Measurements from ENCODE around the gene GMCL1. TPM values are rescaled to one million over a fixed set of nuclear protein-coding genes. Genes with fewer than 3 reads are reported as not detected.
"Not testable (repeated sequence)": the region's sequence is repeated elsewhere in the genome, so short reads cannot be mapped to it uniquely, and the experiment has no call there.

GMCL1 gene
- total and polyA plus RNA-seq, 2 experiments from 2014 or later, result 27.0 to 27.3 TPM

DNA sequence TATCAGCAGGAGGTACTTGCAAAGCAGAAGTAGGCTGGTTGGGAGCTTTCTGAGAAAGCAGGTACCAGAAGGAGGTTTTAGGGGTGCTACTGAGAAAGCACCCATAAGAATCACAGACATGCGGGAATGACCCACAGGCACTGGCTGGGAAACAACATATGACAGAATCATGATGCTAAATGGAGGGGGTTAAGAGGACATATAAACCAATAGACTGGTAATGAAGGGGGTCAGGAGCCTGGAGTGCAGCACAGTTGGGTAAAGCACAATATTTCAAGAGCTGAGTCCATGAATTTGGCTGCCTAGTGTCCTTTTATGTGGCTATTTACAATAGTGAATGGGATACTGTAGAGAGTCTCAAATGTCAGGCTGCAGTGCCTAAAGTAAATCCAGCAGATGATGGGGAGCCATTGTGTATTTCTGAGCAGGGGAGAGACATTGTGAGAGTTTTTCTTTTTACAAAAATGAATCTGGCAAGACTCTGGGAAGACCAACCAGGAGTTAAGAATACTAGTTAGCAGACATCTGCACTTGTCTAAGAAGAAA, 27.6 kb upstream of the GMCL1 start (continued):
- TF ChIP-seq, protein P1, sequence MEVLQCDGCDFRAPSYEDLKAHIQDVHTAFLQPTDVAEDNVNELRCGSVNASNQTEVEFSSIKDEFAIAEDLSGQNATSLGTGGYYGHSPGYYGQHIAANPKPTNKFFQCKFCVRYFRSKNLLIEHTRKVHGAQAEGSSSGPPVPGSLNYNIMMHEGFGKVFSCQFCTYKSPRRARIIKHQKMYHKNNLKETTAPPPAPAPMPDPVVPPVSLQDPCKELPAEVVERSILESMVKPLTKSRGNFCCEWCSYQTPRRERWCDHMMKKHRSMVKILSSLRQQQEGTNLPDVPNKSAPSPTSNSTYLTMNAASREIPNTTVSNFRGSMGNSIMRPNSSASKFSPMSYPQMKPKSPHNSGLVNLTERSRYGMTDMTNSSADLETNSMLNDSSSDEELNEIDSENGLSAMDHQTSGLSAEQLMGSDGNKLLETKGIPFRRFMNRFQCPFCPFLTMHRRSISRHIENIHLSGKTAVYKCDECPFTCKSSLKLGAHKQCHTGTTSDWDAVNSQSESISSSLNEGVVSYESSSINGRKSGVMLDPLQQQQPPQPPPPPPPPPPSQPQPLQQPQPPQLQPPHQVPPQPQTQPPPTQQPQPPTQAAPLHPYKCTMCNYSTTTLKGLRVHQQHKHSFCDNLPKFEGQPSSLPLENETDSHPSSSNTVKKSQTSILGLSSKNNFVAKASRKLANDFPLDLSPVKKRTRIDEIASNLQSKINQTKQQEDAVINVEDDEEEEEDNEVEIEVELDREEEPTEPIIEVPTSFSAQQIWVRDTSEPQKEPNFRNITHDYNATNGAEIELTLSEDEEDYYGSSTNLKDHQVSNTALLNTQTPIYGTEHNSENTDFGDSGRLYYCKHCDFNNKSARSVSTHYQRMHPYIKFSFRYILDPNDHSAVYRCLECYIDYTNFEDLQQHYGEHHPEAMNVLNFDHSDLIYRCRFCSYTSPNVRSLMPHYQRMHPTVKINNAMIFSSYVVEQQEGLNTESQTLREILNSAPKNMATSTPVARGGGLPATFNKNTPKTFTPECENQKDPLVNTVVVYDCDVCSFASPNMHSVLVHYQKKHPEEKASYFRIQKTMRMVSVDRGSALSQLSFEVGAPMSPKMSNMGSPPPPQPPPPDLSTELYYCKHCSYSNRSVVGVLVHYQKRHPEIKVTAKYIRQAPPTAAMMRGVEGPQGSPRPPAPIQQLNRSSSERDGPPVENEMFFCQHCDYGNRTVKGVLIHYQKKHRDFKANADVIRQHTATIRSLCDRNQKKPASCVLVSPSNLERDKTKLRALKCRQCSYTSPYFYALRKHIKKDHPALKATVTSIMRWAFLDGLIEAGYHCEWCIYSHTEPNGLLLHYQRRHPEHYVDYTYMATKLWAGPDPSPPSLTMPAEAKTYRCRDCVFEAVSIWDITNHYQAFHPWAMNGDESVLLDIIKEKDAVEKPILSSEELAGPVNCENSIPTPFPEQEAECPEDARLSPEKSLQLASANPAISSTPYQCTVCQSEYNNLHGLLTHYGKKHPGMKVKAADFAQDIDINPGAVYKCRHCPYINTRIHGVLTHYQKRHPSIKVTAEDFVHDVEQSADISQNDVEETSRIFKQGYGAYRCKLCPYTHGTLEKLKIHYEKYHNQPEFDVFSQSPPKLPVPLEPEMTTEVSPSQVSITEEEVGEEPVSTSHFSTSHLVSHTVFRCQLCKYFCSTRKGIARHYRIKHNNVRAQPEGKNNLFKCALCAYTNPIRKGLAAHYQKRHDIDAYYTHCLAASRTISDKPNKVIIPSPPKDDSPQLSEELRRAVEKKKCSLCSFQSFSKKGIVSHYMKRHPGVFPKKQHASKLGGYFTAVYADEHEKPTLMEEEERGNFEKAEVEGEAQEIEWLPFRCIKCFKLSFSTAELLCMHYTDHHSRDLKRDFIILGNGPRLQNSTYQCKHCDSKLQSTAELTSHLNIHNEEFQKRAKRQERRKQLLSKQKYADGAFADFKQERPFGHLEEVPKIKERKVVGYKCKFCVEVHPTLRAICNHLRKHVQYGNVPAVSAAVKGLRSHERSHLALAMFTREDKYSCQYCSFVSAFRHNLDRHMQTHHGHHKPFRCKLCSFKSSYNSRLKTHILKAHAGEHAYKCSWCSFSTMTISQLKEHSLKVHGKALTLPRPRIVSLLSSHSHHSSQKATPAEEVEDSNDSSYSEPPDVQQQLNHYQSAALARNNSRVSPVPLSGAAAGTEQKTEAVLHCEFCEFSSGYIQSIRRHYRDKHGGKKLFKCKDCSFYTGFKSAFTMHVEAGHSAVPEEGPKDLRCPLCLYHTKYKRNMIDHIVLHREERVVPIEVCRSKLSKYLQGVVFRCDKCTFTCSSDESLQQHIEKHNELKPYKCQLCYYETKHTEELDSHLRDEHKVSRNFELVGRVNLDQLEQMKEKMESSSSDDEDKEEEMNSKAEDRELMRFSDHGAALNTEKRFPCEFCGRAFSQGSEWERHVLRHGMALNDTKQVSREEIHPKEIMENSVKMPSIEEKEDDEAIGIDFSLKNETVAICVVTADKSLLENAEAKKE (CRISPR knock-in tag; IDR thresholded peaks at IDR 0.05), result no peak
- TF ChIP-seq NANOG (IDR thresholded peaks at IDR 0.05; ENCODE audit: borderline replicate concordance) (no peak), ZNF331 (CRISPR knock-in tag; IDR thresholded peaks at IDR 0.05; ENCODE audit: low read depth) (no peak), EZH2 (IDR thresholded peaks at IDR 0.05; ENCODE audit: low read depth, unreplicated experiment) (no peak), EZH2phosphoT487 (IDR thresholded peaks at IDR 0.05; ENCODE audit: unreplicated experiment) (no peak), CREB1 (CRISPR knock-in tag; IDR thresholded peaks at IDR 0.05; ENCODE audit: low read depth) (no peak), ZNF114 (CRISPR knock-in tag; IDR thresholded peaks at IDR 0.05) (no peak)
- TF ChIP-seq, protein P2, sequence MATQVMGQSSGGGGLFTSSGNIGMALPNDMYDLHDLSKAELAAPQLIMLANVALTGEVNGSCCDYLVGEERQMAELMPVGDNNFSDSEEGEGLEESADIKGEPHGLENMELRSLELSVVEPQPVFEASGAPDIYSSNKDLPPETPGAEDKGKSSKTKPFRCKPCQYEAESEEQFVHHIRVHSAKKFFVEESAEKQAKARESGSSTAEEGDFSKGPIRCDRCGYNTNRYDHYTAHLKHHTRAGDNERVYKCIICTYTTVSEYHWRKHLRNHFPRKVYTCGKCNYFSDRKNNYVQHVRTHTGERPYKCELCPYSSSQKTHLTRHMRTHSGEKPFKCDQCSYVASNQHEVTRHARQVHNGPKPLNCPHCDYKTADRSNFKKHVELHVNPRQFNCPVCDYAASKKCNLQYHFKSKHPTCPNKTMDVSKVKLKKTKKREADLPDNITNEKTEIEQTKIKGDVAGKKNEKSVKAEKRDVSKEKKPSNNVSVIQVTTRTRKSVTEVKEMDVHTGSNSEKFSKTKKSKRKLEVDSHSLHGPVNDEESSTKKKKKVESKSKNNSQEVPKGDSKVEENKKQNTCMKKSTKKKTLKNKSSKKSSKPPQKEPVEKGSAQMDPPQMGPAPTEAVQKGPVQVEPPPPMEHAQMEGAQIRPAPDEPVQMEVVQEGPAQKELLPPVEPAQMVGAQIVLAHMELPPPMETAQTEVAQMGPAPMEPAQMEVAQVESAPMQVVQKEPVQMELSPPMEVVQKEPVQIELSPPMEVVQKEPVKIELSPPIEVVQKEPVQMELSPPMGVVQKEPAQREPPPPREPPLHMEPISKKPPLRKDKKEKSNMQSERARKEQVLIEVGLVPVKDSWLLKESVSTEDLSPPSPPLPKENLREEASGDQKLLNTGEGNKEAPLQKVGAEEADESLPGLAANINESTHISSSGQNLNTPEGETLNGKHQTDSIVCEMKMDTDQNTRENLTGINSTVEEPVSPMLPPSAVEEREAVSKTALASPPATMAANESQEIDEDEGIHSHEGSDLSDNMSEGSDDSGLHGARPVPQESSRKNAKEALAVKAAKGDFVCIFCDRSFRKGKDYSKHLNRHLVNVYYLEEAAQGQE (IDR thresholded peaks at IDR 0.05; ENCODE audit: unreplicated experiment), result no peak

DNA sequence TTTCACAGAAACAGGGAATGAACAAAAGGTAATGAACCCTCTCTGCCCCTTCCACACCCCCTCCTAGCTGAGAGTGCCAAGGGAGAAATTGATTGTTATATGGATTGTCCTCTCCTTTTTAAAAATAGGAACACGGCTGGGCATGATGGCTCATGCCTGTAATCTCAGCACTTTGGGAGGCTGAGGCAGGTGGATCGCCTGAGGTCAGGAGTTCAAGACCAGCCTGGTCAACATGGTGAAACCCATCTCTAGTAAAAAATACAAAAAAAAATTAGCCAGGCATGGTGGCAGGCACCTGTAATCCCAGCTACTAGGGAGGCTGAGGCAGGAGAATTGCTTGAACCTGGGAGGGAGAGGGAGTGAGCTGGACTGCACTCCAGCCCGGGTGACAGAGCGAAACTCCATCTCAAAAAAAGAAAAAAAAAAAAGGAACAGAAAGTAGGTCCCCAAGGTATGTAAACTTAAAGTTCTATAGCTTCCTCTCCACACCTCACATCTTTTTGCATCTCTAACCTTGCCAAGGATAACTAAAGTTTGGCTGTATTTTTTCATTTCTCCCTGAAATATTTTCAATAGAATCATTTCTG, 26.6 kb upstream of the GMCL1 start:
- not testable (repeated sequence) for DNase-seq (ENCODE audit: low spot score); H3K9me2 ChIP-seq (ENCODE audit: insufficient read depth); H3K27me3 Mint-ChIP-seq (ENCODE audit: insufficient read depth, low read depth, poor library complexity); H3K27me3 ChIP-seq (ENCODE audit: insufficient read depth); ATAC-seq; H3K4me2 ChIP-seq; H2AFZ ChIP-seq; H3K9me3 Mint-ChIP-seq; H3K79me2 ChIP-seq (replicated peaks; ENCODE audit: insufficient read depth); H3K36me3 ChIP-seq (ENCODE audit: insufficient read depth); H4K20me1 ChIP-seq (replicated peaks; ENCODE audit: insufficient read depth); H3K27ac Mint-ChIP-seq; H3K4me1 ChIP-seq (ENCODE audit: insufficient read depth); H3K36me3 Mint-ChIP-seq (ENCODE audit: low read depth); H3K27ac ChIP-seq (ENCODE audit: low read depth); H3F3A ChIP-seq (replicated peaks; ENCODE audit: low read depth); H3K4me3 ChIP-seq; H3K4me3 Mint-ChIP-seq
- peaks cover 11% of the 10 kb centered on the region for H3K4me1 Mint-ChIP-seq

All from GM23338 (cell line).